Measurements from ENCODE around the gene SEMA4D.

The SEMA4D gene

DNA sequence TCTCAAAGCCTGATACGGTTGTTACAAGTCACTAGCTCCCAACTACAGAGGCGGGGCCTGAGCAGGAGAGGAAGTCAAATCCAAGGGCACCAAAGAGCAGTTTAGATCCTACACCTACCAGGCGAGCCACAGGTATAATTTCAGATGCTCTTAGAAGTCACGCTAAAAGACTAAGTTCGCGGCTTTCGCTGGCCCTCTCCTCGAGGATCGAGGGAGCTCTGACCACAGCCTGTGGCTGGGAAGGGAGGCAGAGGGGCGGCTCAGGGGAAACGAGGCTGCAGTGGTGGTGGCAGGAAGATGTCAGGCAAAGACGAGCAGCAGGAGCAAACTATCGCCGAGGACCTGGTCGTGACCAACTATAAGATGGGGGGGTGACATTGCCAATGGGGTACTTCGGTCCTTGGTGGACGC is 48.6 kb downstream of the SEMA4D start:
- H3K27me3 ChIP-seq, result no peaks in the 10 kb centered on the region
- intact Hi-C loops (cut with DNase I; ENCODE audit: low total_unique reads), result no loop called here

DNA sequence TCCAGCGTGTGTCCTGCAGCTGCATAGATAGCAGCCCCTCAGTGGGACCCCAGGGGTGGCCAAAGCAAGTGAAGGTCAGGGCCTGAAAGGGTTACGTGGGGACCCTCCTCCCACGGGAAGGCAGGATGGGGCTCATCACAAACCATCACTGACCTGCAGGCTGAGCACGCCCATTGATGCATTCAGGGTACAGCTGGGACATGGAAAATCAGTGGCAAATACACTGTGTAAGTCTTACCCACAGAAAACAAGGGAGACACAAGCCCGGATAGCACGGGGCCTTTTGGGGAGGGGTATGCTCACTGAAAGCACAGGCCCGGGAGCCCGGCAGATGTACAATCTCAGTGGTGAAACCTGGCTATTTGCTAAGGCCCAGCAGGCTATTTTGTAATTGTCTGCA is 49.1 kb downstream of the SEMA4D start:
- Histone ChIP-seq H3K27ac (no peak overlapping the region), H3K9me3 (no peaks in the 10 kb centered on the region), H3K36me3 (no peaks in the 10 kb centered on the region), H3K4me3 (no peak overlapping the region), H3K27me3 (no peaks in the 10 kb centered on the region), H3K4me1 (no peaks in the 10 kb centered on the region)
- TF ChIP-seq, protein P1, sequence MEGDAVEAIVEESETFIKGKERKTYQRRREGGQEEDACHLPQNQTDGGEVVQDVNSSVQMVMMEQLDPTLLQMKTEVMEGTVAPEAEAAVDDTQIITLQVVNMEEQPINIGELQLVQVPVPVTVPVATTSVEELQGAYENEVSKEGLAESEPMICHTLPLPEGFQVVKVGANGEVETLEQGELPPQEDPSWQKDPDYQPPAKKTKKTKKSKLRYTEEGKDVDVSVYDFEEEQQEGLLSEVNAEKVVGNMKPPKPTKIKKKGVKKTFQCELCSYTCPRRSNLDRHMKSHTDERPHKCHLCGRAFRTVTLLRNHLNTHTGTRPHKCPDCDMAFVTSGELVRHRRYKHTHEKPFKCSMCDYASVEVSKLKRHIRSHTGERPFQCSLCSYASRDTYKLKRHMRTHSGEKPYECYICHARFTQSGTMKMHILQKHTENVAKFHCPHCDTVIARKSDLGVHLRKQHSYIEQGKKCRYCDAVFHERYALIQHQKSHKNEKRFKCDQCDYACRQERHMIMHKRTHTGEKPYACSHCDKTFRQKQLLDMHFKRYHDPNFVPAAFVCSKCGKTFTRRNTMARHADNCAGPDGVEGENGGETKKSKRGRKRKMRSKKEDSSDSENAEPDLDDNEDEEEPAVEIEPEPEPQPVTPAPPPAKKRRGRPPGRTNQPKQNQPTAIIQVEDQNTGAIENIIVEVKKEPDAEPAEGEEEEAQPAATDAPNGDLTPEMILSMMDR (IDR thresholded peaks at IDR 0.05), result no peak
- intact Hi-C loops (cut with DNase I; ENCODE audit: low total_unique reads), result no loop called here
- DNase-seq, result no peak

More for the DNA sequence above, 48.6 kb downstream of the SEMA4D start:
- TF ChIP-seq, protein P1 (IDR thresholded peaks at IDR 0.05), result no peak
- Histone ChIP-seq H3K9me3 (no peaks in the 10 kb centered on the region), H3K27ac (no peak overlapping the region), H3K36me3 (peaks cover 0 to 3% (median 0%) of the 10 kb centered on the region in 3 donors), H3K4me3 (no peak overlapping the region), H3K4me1 (no peaks in the 10 kb centered on the region)
- DNase-seq, result no peak

DNA sequence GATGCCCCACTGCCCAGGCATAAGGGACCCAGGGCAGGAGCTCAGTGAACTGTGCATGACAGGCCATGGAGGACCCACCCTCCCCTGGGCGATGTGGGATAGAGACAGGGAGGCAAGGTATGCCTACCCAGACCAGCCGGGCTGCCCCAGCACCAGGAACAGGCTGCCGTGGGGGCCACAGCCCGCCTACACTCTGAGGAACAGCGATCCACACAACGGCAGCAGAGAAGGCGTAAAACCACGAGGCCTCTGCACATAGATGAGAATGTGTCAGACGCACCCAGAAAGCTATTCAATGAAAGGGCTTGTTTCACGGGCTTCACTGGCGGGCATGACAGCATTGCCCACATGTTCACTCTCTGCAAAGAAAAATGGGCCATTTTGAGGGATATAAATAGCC is 49.5 kb downstream of the SEMA4D start:
- no peak overlapping the region for H3K27ac ChIP-seq
- intact Hi-C loops (cut with DNase I; ENCODE audit: low total_unique reads), result no loop called here
- H3K4me1 ChIP-seq, result no peaks in the 10 kb centered on the region
- no peaks in the 10 kb centered on the region for H3K27me3 ChIP-seq
- no peak overlapping the region for H3K4me3 ChIP-seq
- no peak for DNase-seq
- H3K36me3 ChIP-seq, result no peaks in the 10 kb centered on the region
- H3K9me3 ChIP-seq, result no peaks in the 10 kb centered on the region
- TF ChIP-seq, protein P1 (IDR thresholded peaks at IDR 0.05), result no peak

DNA sequence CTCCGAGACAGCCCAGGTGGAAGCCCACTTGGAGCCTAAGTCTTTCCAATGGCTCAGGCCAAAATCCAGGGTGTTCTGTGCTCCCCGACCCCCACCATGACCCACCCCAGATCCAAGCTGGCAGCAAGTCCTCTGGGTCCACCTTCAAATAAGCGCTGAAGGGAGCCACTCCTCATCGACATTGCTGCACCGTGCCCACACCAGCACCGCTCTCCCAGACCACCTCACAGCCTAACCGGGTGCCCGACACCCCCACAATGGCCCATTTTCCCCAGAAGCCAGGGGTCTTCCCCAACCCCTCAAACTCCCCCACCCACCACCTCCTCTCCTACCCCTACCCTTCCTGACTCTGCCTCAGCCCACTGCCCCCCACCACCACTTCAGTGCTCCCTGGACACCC is 50.5 kb downstream of the SEMA4D start:
- Histone ChIP-seq H3K27ac (no peak overlapping the region), H3K4me1 (no peaks in the 10 kb centered on the region), H3K4me3 (no peak overlapping the region), H3K27me3 (no peaks in the 10 kb centered on the region), H3K9me3 (no peaks in the 10 kb centered on the region), H3K36me3 (no peaks in the 10 kb centered on the region)
- TF ChIP-seq, protein P1 (IDR thresholded peaks at IDR 0.05), result no peak
- no peak for DNase-seq
- intact Hi-C loops (cut with DNase I; ENCODE audit: low total_unique reads), result no loop called here

GRCh38 chr9:89446961-89447310 is 51.0 kb downstream of the SEMA4D start:
- Histone ChIP-seq H3K4me1 (no peaks in the 10 kb centered on the region), H3K36me3 (no peaks in the 10 kb centered on the region), H3K9me3 (no peaks in the 10 kb centered on the region), H3K27ac (no peak overlapping the region), H3K4me3 (no peak overlapping the region), H3K27me3 (no peaks in the 10 kb centered on the region)
- DNase-seq, result no peak
- TF ChIP-seq, protein P1 (IDR thresholded peaks at IDR 0.05), result no peak
- intact Hi-C loops (cut with DNase I; ENCODE audit: low total_unique reads), result no loop called here

- TF ChIP-seq, protein P1 (IDR thresholded peaks at IDR 0.05), result no peak
- no peak for DNase-seq
- H3K4me3 ChIP-seq, result no peak overlapping the region
- H3K27me3 ChIP-seq, result no peaks in the 10 kb centered on the region
- H3K9me3 ChIP-seq, result no peaks in the 10 kb centered on the region
- no peaks in the 10 kb centered on the region for H3K36me3 ChIP-seq
- intact Hi-C loops (cut with DNase I; ENCODE audit: low total_unique reads), result no loop called here
- H3K27ac ChIP-seq, result no peak overlapping the region
- no peaks in the 10 kb centered on the region for H3K4me1 ChIP-seq
Measured at GRCh38 chr9:89446261-89446960, 51.5 kb downstream of the SEMA4D start.

Measured in tibial artery (tissue), 4 donors.